Measurements from ENCODE around the gene EFCAB12. TPM values are rescaled to one million over a fixed set of nuclear protein-coding genes. Genes with fewer than 3 reads are reported as not detected.

Gene EFCAB12
- total and polyA plus RNA-seq, 2 of the 13 experiments (the other 11 are each of a cell fraction or from before 2014, with no cell fraction given), result 0.31 to 2.4 TPM

DNA sequence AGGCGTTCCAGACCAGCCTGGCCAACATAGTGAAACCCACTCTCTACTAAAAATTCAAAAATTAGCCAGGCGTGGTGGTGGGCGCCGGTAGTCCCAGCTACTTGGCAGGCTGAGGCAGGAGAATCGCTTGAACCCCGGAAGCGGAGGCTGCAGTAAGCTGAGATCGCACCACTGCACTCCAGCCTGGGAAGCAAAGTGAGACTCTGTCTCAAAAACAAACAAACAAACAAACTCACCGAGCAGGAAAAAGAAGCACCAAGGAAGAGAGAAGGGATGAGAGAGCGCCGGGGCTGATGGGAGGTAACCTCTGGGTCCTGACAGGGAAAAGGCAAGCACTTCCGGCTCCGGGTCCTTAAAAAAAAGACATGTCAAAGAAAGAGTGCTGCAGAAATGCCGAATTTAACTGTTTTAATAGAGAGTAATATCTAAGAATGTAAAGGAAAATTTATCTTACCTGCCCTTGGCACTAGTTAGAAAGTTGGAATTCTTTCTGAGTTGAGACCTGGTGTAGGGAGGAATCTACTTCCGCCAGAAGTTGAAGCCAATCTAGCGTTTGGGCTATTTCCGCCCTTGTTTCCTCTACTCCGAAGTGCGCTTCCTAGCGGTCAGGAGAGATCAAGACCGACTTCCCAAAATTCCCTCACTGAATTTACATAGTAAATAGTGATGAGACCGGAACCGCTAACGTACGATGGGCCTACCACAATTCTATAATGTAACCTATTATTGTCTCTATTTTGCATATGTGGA is 29.1 kb downstream of the EFCAB12 start (continued):
- TF ChIP-seq ZNF260 (CRISPR knock-in tag; IDR thresholded peaks at IDR 0.05; ENCODE audit: borderline replicate concordance, low read depth) (no peak), ZNF552 (CRISPR knock-in tag; IDR thresholded peaks at IDR 0.05; ENCODE audit: borderline replicate concordance) (no peak), ZNF235 (CRISPR knock-in tag; IDR thresholded peaks at IDR 0.05; ENCODE audit: borderline replicate concordance) (no peak), ZNF280D (CRISPR knock-in tag; IDR thresholded peaks at IDR 0.05) (no peak), MAX (IDR thresholded peaks at IDR 0.05) (no peak), PHF21A (CRISPR knock-in tag; IDR thresholded peaks at IDR 0.05) (peak; percentile 62; the same call in 1 of the 2 replicates), MAFG (CRISPR knock-in tag; IDR thresholded peaks at IDR 0.05) (no peak), ZNF788 (CRISPR knock-in tag; IDR thresholded peaks at IDR 0.05; ENCODE audit: borderline replicate concordance) (peak; percentile 64; the same call in 1 of the 2 replicates), FOXP4 (CRISPR knock-in tag; IDR thresholded peaks at IDR 0.05) (peak; percentile 35; the same call in 1 of the 2 replicates), NR3C1 (CRISPR knock-in tag; IDR thresholded peaks at IDR 0.05) (no peak), THAP11 (CRISPR knock-in tag; IDR thresholded peaks at IDR 0.05) (peak; percentile 88), ZNF17 (CRISPR knock-in tag; IDR thresholded peaks at IDR 0.05) (no peak), BRCA1 (CRISPR knock-in tag; IDR thresholded peaks at IDR 0.05) (no peak), ZNF883 (CRISPR knock-in tag; IDR thresholded peaks at IDR 0.05; ENCODE audit: not compliant biosample characterization) (no peak), SYNCRIP (IDR thresholded peaks at IDR 0.05; ENCODE audit: insufficient read depth, low read depth, low read length) (no peak)
- TF ChIP-seq, protein P1, sequence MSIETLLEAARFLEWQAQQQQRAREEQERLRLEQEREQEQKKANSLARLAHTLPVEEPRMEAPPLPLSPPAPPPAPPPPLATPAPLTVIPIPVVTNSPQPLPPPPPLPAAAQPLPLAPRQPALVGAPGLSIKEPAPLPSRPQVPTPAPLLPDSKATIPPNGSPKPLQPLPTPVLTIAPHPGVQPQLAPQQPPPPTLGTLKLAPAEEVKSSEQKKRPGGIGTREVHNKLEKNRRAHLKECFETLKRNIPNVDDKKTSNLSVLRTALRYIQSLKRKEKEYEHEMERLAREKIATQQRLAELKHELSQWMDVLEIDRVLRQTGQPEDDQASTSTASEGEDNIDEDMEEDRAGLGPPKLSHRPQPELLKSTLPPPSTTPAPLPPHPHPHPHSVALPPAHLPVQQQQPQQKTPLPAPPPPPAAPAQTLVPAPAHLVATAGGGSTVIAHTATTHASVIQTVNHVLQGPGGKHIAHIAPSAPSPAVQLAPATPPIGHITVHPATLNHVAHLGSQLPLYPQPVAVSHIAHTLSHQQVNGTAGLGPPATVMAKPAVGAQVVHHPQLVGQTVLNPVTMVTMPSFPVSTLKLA (IDR thresholded peaks at IDR 0.05), result no peak
- TF ChIP-seq, protein P2, sequence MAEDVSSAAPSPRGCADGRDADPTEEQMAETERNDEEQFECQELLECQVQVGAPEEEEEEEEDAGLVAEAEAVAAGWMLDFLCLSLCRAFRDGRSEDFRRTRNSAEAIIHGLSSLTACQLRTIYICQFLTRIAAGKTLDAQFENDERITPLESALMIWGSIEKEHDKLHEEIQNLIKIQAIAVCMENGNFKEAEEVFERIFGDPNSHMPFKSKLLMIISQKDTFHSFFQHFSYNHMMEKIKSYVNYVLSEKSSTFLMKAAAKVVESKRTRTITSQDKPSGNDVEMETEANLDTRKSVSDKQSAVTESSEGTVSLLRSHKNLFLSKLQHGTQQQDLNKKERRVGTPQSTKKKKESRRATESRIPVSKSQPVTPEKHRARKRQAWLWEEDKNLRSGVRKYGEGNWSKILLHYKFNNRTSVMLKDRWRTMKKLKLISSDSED (CRISPR knock-in tag; IDR thresholded peaks at IDR 0.05), result no peak
- TF ChIP-seq, protein P3, sequence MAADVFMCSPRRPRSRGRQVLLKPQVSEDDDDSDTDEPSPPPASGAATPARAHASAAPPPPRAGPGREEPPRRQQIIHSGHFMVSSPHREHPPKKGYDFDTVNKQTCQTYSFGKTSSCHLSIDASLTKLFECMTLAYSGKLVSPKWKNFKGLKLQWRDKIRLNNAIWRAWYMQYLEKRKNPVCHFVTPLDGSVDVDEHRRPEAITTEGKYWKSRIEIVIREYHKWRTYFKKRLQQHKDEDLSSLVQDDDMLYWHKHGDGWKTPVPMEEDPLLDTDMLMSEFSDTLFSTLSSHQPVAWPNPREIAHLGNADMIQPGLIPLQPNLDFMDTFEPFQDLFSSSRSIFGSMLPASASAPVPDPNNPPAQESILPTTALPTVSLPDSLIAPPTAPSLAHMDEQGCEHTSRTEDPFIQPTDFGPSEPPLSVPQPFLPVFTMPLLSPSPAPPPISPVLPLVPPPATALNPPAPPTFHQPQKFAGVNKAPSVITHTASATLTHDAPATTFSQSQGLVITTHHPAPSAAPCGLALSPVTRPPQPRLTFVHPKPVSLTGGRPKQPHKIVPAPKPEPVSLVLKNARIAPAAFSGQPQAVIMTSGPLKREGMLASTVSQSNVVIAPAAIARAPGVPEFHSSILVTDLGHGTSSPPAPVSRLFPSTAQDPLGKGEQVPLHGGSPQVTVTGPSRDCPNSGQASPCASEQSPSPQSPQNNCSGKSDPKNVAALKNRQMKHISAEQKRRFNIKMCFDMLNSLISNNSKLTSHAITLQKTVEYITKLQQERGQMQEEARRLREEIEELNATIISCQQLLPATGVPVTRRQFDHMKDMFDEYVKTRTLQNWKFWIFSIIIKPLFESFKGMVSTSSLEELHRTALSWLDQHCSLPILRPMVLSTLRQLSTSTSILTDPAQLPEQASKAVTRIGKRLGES (CRISPR knock-in tag; IDR thresholded peaks at IDR 0.05; ENCODE audit: borderline replicate concordance), result no peak

Data from HepG2 (cell line).